Stimulated activated naive CD8-positive, alpha-beta T cell treated with anti-CD3 and anti-CD28 coated beads, Interleukin-15, Interleukin-2, amounts not matched to agents 100 ng/mL and 50 ng/mL, for 24 hours (primary cell): ENCODE results near the gene TBC1D22B.

Experiments
- H3K27ac Mint-ChIP-seq: one replicate; pipeline ENCODE4 v1.8.0; 2021; ENCODE audit warnings: mild to moderate bottlenecking, mixed read lengths
- H3K27me3 Mint-ChIP-seq: one replicate; pipeline ENCODE4 v1.8.0; 2021; ENCODE audit warnings: mixed read lengths
- H3K36me3 Mint-ChIP-seq: one replicate; pipeline ENCODE4 v1.8.0; 2021; ENCODE audit warnings: low read depth, mixed read lengths
- H3K4me1 Mint-ChIP-seq: one replicate; pipeline ENCODE4 v1.8.0; 2021; ENCODE audit warnings: low read depth, mixed read lengths
- H3K4me3 Mint-ChIP-seq: one replicate; pipeline ENCODE4 v1.8.0; 2021; ENCODE audit warnings: mild to moderate bottlenecking, mixed read lengths
- H3K9me3 Mint-ChIP-seq: one replicate; pipeline ENCODE4 v1.8.0; 2021; ENCODE audit warnings: mixed read lengths

TBC1D22B gene

DNA sequence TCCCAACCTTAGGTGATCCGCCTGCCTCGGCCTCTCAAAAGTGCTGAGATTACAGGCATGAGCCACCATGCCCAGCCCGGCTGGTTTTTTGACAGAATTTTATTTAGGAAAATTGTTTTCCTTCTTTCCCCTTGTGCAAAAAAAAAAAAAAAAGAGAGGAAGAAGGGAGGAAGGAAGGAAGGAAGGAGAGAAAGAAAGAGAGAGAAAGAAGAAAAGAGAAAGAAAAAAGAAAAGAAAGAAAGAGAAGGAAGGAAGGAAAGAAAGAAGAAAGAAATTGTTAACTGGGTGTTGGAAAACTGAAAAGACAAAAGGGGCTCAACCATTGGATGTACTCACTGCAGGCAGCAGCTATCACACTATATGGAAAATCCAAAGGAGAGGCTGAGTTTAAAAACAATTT lies 94.8 kb downstream of the TBC1D22B start:
- H3K27ac Mint-ChIP-seq, result no peak overlapping the region
- no peaks in the 10 kb centered on the region for H3K9me3 Mint-ChIP-seq
- peaks cover 26% of the 10 kb centered on the region for H3K4me1 Mint-ChIP-seq

DNA sequence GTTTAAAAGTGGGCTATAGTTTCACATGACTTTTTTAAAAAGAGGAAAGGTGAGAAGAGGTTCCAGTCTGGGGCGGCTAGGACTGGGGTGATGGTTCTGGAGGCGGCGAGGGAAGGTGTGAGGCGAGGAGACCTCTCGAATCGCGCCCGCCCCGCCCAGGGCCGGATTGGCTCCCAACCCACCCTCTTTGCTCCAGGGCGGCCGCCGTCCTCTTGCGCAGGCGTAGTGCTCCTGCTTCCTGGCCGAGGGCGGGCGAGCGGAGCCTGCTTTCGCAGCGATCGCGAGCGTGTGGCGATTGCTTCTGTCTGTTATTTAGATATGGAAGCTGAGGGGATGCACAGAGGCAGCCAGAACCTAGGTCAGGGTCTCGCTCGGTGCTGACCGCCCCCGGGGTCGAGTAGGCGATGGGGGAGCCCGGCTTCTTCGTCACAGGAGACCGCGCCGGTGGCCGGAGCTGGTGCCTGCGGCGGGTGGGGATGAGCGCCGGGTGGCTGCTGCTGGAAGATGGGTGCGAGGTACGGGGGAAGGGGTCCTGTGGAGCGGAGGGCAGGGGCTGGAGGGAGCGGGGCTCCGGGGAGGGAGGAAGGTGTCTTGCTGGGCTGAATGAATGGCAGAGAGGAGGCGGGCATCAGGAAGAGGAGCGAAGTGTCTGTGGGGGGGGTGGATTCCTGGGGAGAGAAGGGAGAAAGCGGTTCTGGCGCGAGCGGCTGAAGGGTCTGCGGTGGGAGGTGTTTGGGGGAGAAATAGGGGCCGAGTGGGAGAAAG lies 96.4 kb downstream of the TBC1D22B start, which contains the start of gene RNF8:
RNF8 (plus strand) TSS at position 223 of the 765 bp plus-strand sequence; CDS start at position 405, 182 bp downstream.
- Mint-ChIP-seq H3K9me3 (no peaks in the 10 kb centered on the region), H3K27me3 (no peaks in the 10 kb centered on the region), H3K4me1 (peaks cover 26% of the 10 kb centered on the region), H3K36me3 (no peaks in the 10 kb centered on the region), H3K27ac (peak within 1 kb of the TSS; percentile 86), H3K4me3 (peak within 1 kb of the TSS; percentile 86)

More for the DNA sequence above, 94.8 kb downstream of the TBC1D22B start:
- Mint-ChIP-seq H3K27me3 (no peaks in the 10 kb centered on the region), H3K4me3 (no peak overlapping the region), H3K36me3 (no peaks in the 10 kb centered on the region)

DNA sequence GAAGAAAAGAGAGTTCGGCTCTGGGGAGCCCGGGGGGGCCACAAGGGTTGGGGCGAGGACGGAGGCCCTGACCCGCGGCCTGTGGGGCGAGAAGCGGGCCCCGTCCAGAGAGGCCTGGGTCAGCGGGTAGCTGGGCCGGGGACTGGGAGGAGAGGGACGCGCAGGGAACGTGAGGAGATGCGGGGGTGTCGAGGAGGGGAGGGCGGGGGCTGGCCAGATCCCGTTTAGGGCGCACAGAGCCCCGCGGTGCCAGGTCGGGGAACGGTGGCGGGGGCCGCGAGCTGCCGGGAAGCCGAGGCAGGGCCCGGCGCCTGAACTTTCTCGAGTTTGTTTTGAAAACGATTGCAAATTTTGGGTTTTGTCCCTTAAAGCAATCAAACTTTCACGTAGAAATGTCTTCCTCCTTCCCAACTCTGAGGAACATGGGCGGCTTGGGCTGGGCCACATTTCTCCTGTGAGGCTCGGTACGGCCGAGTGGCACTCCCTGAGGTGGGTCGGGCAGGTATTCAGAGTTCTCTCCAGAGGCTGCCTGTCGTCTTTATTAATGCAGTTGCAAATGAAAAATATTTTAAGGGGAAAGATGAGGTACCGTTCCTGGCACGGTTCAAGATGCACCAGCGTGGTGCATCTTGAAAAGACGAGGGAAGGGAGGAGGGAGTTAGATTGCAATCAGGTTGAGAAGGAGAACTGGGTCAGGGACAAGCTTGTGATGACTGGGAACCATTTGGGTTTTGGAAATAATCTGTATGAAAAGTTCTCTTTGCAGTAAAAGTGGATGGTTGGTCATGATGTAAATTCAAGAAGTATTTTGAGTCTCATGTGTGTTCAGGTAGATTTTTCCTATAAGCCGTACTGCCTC lies 97.2 kb downstream of the TBC1D22B start:
- Mint-ChIP-seq H3K9me3 (no peaks in the 10 kb centered on the region), H3K27ac (peak overlapping the region; percentile 86), H3K27me3 (no peaks in the 10 kb centered on the region), H3K36me3 (no peaks in the 10 kb centered on the region), H3K4me3 (peak overlapping the region; percentile 86), H3K4me1 (peaks cover 26% of the 10 kb centered on the region)

DNA sequence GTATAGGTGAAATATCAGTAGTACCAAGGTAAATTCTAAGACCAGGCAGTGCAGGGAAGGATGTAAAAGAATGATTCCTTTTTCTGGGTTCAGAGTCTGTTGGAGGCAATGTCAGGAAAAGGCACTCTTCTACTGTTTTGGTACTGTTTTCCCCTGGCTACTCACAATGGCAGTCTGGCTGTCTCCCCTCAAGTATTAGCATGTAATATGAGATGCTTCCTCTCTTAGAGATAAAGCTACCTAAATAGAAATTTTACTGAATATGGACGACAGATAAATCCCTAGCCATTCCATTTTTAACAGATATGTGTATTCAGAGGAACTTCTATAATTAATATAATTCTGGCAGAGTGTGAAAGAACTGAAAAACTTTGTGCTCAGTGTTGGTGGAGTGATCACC lies 99.7 kb downstream of the TBC1D22B start:
- Mint-ChIP-seq H3K4me3 (no peak overlapping the region), H3K4me1 (peaks cover 25% of the 10 kb centered on the region), H3K36me3 (peaks cover 7% of the 10 kb centered on the region), H3K27me3 (no peaks in the 10 kb centered on the region), H3K27ac (no peak overlapping the region), H3K9me3 (no peaks in the 10 kb centered on the region)

GRCh38 chr6:37357860-37358259 lies 100.3 kb downstream of the TBC1D22B start:
- Mint-ChIP-seq H3K36me3 (peaks cover 8% of the 10 kb centered on the region), H3K27ac (no peak overlapping the region), H3K4me1 (peaks cover 22% of the 10 kb centered on the region), H3K4me3 (no peak overlapping the region), H3K27me3 (no peaks in the 10 kb centered on the region), H3K9me3 (no peaks in the 10 kb centered on the region)

- no peaks in the 10 kb centered on the region for H3K27me3 Mint-ChIP-seq
- H3K4me3 Mint-ChIP-seq, result no peak overlapping the region
- no peak overlapping the region for H3K27ac Mint-ChIP-seq
- peaks cover 17% of the 10 kb centered on the region for H3K36me3 Mint-ChIP-seq
- peaks cover 15% of the 10 kb centered on the region for H3K4me1 Mint-ChIP-seq
- no peaks in the 10 kb centered on the region for H3K9me3 Mint-ChIP-seq
Observed at GRCh38 chr6:37359039-37359438, 101.5 kb downstream of the TBC1D22B start.

DNA sequence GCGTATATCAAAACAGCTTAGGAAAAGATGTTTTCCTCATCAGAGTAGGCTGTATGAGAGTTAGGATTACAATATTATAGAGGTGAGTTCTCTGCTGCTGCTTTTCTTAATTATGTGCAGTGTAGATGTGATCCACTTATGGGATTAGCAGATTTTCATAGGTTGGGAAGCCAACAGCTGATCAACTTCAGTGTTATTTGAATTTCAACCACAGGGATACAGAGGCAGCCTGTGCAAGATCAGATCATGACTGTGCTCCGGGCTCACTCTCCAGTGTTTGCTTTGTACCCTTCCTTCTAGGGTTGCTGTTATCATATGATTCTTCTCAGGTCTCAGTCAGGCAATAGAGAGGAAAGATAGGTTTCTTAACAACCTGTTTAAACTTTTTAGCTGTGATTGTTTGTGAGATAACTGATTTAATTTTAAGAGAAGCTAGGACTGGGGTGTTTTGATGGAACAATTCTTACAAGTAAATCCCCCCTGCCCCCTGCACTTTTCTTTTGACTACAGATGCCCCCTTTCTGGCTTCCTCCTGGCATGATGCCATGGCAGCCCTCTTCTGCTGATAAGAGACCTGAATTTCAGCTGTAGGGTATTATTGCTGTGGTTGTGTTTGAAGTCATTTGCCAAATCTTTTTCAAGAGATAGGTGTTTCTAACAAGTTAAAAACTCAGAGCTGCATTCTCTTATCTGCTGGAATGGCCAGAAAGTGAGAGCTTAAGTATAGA lies 104.7 kb downstream of the TBC1D22B start:
- Mint-ChIP-seq H3K4me3 (no peak overlapping the region), H3K27ac (no peak overlapping the region), H3K4me1 (no peaks in the 10 kb centered on the region), H3K27me3 (no peaks in the 10 kb centered on the region), H3K36me3 (peaks cover 21% of the 10 kb centered on the region), H3K9me3 (no peaks in the 10 kb centered on the region)

DNA sequence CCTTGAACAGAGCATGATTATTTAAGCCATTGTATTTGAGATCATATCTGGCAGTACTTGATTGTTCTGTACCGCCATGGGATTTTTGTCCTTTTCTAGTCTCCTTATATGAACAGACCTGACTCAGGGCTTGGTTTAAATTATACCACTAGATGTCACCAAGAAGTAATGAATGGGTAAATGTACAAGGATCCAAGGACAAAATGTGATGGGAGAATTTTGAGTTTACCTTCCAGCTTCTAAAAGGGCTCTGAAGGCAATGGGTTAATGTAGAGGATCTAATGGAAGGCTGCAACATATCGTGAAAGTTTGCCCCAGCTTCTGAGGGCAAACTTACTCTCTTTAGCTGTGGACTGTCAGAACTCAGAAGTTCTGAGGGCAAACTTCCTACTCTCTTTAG lies 108.2 kb downstream of the TBC1D22B start:
- Mint-ChIP-seq H3K27ac (no peak overlapping the region), H3K4me1 (peaks cover 7% of the 10 kb centered on the region), H3K27me3 (no peaks in the 10 kb centered on the region), H3K9me3 (no peaks in the 10 kb centered on the region), H3K36me3 (peaks cover 46% of the 10 kb centered on the region), H3K4me3 (no peak overlapping the region)

DNA sequence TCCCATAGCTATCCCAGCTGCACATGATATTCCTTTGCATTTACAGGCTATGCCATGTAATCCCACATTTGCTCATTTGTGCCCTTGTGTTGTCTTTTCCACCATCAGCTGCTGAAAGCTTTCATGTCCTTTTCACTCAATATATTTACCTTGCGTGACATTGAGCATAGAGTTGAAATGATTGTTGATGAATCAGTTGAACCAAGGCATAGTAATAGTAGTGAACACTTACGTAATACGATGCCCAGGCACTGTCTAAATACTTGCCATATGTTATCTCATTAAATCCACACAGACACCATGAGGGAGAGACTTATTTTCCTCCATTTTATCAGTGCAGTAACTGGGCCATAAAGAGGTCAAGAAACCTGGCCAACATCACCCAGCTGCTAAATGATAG lies 109.3 kb downstream of the TBC1D22B start:
- peaks cover 7% of the 10 kb centered on the region for H3K4me1 Mint-ChIP-seq
- no peaks in the 10 kb centered on the region for H3K9me3 Mint-ChIP-seq
- no peak overlapping the region for H3K27ac Mint-ChIP-seq
- H3K4me3 Mint-ChIP-seq, result no peak overlapping the region
- H3K27me3 Mint-ChIP-seq, result no peaks in the 10 kb centered on the region
- peaks cover 42% of the 10 kb centered on the region for H3K36me3 Mint-ChIP-seq

GRCh38 chr6:37368961-37369320 lies 111.4 kb downstream of the TBC1D22B start:
- H3K27me3 Mint-ChIP-seq, result no peaks in the 10 kb centered on the region
- peak overlapping the region; percentile 22 for H3K27ac Mint-ChIP-seq
- peaks cover 7% of the 10 kb centered on the region for H3K4me1 Mint-ChIP-seq
- peaks cover 34% of the 10 kb centered on the region for H3K36me3 Mint-ChIP-seq
- no peaks in the 10 kb centered on the region for H3K9me3 Mint-ChIP-seq
- no peak overlapping the region for H3K4me3 Mint-ChIP-seq

DNA sequence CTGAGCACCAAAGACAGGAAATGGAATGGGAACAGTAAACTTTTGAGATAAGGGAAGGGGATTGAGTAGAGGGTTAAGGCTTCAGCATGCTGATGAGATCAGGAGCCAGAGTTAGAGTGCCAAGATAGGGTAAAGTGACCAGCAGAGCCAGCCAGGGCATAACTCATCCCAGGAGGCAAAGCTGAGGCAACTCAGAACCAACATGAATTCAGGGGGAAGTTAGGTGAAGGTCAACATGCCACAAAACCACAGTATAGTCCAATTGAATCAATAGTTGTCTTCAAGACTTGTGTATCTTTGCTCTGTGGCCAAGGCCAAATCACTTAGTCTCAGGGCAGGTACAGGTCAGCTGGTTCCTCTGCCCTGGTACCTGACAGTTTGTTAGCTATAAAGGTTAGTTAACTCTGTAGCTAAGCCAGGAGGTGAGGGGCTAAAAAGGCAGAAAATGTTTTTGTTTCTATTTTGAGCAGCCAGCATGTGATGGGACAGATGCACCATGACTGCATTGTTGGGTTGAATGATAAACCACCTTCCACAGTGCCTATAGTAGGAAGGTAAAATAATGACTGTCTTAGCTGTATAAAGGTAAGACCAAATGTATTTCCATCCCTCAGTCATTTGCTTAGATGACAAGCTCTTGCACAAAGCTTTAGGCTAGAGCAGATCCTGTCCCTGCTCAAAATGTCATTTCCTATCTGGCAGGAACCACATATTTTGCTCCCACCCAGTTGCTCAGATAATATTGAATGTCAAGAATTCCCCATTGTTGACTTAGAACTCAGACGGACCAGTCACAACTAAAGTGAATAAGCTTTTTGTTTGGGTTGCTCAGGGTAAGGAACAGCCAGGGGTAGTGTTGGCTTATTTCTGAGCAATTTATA lies 112.0 kb downstream of the TBC1D22B start:
- Mint-ChIP-seq H3K27ac (peak overlapping the region; percentile 22), H3K27me3 (no peaks in the 10 kb centered on the region), H3K36me3 (peaks cover 34% of the 10 kb centered on the region), H3K4me3 (no peak overlapping the region), H3K4me1 (peaks cover 7% of the 10 kb centered on the region), H3K9me3 (no peaks in the 10 kb centered on the region)

- Mint-ChIP-seq H3K4me3 (no peak overlapping the region), H3K36me3 (peaks cover 40% of the 10 kb centered on the region), H3K27ac (no peak overlapping the region), H3K27me3 (no peaks in the 10 kb centered on the region), H3K9me3 (no peaks in the 10 kb centered on the region), H3K4me1 (peaks cover 10% of the 10 kb centered on the region)
Observed at GRCh38 chr6:37371154-37372083, 113.8 kb downstream of the TBC1D22B start.

DNA sequence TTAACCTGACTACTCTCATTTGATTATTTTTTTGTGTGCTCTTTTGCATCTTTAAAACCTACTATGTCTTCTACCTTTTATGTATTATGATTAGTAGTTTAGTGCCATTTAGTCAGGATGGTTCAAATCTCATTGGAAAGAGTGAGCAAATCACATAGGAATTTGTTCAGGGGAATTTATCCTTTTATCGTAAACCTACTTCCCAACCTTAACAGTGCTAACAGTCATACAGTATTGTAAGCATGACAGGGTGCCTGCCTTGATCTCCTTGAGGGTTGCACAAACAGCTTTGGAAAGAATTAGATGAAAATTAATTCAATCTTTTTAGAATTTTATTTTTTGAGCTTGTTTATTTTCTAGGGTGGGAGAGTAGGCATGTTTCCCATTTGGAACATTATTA lies 114.5 kb downstream of the TBC1D22B start:
- Mint-ChIP-seq H3K4me3 (no peak overlapping the region), H3K36me3 (peaks cover 43% of the 10 kb centered on the region), H3K27ac (no peak overlapping the region), H3K9me3 (no peaks in the 10 kb centered on the region), H3K27me3 (no peaks in the 10 kb centered on the region), H3K4me1 (peaks cover 10% of the 10 kb centered on the region)
